ENCODE results near the gene TRPC5OS. TPM values are rescaled to one million over a fixed set of nuclear protein-coding genes. Genes with fewer than 3 reads are reported as not detected.

The TRPC5OS gene
- total RNA-seq, result not detected

DNA sequence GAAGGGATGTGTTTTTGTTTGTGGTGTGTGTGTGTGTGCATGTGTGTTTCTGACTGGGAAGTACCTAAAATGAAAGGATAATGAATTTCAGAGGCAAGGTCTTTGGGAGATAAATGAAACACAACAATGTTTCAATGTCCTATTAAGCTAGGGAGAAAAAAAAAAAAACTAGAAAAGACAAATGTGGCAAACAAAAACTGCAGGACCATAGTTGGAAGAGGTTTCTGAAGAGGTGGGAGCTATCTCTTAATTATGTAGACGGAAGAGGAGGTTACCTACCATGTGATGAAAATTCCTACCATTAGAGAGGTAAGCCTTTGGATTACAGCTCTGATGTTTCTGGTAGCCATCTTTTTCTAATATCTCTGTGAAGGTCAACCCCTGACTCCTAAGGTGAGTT, at the start of gene TRPC5OS:
TSS of gene TRPC5OS (plus strand) at position 301 of the 400 bp plus-strand sequence. CDS start 25,669 bp downstream, outside the sequence.
- no peaks in the 10 kb centered on the region for H3K4me1 ChIP-seq
- TF ChIP-seq, protein P1, sequence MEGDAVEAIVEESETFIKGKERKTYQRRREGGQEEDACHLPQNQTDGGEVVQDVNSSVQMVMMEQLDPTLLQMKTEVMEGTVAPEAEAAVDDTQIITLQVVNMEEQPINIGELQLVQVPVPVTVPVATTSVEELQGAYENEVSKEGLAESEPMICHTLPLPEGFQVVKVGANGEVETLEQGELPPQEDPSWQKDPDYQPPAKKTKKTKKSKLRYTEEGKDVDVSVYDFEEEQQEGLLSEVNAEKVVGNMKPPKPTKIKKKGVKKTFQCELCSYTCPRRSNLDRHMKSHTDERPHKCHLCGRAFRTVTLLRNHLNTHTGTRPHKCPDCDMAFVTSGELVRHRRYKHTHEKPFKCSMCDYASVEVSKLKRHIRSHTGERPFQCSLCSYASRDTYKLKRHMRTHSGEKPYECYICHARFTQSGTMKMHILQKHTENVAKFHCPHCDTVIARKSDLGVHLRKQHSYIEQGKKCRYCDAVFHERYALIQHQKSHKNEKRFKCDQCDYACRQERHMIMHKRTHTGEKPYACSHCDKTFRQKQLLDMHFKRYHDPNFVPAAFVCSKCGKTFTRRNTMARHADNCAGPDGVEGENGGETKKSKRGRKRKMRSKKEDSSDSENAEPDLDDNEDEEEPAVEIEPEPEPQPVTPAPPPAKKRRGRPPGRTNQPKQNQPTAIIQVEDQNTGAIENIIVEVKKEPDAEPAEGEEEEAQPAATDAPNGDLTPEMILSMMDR (IDR thresholded peaks at IDR 0.05), result no peak
- no peaks in the 10 kb centered on the region for H3K27me3 ChIP-seq
- no peak within 1 kb of the TSS for H3K4me3 ChIP-seq
- no peaks in the 10 kb centered on the region for H3K36me3 ChIP-seq
- H3K27ac ChIP-seq, result no peak within 1 kb of the TSS
- H3K9ac ChIP-seq (ENCODE audit: low read depth in 2 of 2, low read length in 2 of 2), result no peak within 1 kb of the TSS
- no peaks in the 10 kb centered on the region for H3K9me3 ChIP-seq
- no peak for DNase-seq
- intact Hi-C loops (cut with DNase I), result no loop called here

DNA sequence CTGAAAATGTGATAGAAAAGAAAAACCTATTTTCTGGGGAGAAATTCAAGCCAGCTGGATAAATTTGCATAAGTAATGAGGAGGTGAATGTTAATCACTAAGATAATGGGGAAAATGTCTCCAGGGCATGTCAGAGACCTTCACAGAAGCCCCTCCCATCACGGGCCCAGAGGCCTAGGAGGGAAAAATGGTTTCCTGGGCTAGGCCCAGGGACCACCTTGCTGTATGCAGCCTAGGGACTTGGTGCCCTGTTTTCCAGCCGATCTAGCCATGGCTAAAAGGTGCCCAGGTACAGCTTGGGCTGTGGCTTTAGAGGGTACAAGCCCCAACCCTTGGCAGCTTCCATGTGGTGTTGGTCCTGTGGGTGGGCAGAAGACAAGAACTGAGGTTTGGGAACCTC, 46.6 kb upstream of the TRPC5OS start:
- Histone ChIP-seq H3K27me3 (no peaks in the 10 kb centered on the region), H3K9ac (ENCODE audit: low read depth in 2 of 2, low read length in 2 of 2) (no peak overlapping the region), H3K27ac (no peak overlapping the region), H3K4me3 (no peak overlapping the region), H3K4me1 (no peaks in the 10 kb centered on the region), H3K36me3 (no peaks in the 10 kb centered on the region), H3K9me3 (no peaks in the 10 kb centered on the region)
- intact Hi-C loops (cut with DNase I), result no loop called here
- no peak for DNase-seq
- TF ChIP-seq, protein P1 (IDR thresholded peaks at IDR 0.05), result no peak

DNA sequence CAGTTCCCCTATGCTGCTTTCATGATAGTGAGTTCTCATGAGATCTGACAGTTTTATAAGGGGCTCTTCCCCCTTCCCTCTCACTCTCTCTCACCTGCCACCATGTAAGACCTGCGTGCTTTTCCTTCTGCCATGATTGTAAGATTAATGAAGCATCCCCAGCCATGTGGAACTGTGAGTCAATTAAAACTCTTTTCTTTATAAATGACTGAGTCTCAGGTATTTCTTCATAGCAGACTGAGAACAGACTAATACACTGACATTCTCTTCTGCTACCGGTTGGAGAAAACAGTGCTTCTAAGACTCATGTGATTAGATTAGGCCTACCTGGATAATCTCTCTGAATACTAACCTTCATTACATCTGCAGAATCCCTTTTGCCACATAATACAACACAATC, 45.4 kb upstream of the TRPC5OS start:
- TF ChIP-seq, protein P1 (IDR thresholded peaks at IDR 0.05), result no peak
- Histone ChIP-seq H3K9ac (ENCODE audit: low read depth in 2 of 2, low read length in 2 of 2) (no peak overlapping the region), H3K27me3 (no peaks in the 10 kb centered on the region), H3K4me3 (no peak overlapping the region), H3K9me3 (no peaks in the 10 kb centered on the region), H3K4me1 (no peaks in the 10 kb centered on the region), H3K36me3 (no peaks in the 10 kb centered on the region), H3K27ac (no peak overlapping the region)
- no peak for DNase-seq
- intact Hi-C loops (cut with DNase I), result no loop called here

DNA sequence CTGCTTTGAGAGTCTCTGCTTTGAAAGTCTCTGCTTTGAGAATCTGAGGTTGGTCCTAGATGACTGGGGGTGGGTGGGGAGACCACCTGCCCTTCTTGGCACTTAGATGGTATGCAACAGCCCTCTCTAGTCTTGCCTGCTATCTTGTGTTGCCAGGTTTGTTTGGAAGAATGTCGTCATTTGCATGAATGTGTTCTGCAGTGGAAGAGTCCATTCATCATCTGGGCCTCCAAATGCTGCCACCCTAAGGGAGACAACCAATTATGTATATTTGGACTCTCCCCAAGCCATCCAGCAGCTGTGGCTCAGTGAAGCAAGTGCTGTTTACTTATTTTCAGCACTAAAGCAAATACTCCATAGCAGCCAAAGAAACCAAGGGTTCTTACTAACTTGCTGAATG, 44.6 kb upstream of the TRPC5OS start:
- no peaks in the 10 kb centered on the region for H3K9me3 ChIP-seq
- H3K4me3 ChIP-seq, result no peak overlapping the region
- H3K36me3 ChIP-seq, result no peaks in the 10 kb centered on the region
- no peak overlapping the region for H3K9ac ChIP-seq (ENCODE audit: low read depth in 2 of 2, low read length in 2 of 2)
- H3K4me1 ChIP-seq, result no peaks in the 10 kb centered on the region
- no peak overlapping the region for H3K27ac ChIP-seq
- no peak for DNase-seq
- intact Hi-C loops (cut with DNase I), result no loop called here
- TF ChIP-seq, protein P1 (IDR thresholded peaks at IDR 0.05), result no peak
- no peaks in the 10 kb centered on the region for H3K27me3 ChIP-seq

DNA sequence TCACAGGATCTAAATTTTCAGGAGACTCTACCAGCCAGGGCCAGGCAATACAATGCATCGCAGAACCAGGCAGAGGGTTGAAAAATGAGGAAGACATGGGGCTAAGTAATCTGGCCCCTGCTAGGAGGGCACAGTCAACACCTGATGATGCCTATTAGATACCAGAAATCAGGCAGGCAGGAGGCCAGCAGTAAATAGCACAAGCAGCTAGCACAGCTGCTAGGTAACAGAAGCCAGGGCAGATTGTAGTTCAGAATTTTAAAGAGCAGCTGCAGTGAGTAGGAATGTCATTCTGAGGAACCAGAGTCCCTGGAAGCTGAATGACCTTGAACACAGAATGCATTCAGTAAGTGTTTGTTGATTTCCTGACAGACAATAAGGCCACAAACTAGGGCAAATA, 38.8 kb upstream of the TRPC5OS start:
- no peak for DNase-seq
- Histone ChIP-seq H3K4me3 (no peak overlapping the region), H3K9me3 (no peaks in the 10 kb centered on the region), H3K27ac (no peak overlapping the region), H3K27me3 (no peaks in the 10 kb centered on the region), H3K36me3 (no peaks in the 10 kb centered on the region), H3K9ac (ENCODE audit: low read depth in 2 of 2, low read length in 2 of 2) (no peak overlapping the region), H3K4me1 (no peaks in the 10 kb centered on the region)
- TF ChIP-seq, protein P1 (IDR thresholded peaks at IDR 0.05), result no peak
- intact Hi-C loops (cut with DNase I), result no loop called here
